ENCODE data around the gene SPECC1L. TPM values are rescaled to one million over a fixed set of nuclear protein-coding genes. Genes with fewer than 3 reads are reported as not detected.

Gene SPECC1L
- total and polyA plus RNA-seq, 3 experiments from 2014 or later, result 14.9 to 52.1 (median 51.9) TPM

DNA sequence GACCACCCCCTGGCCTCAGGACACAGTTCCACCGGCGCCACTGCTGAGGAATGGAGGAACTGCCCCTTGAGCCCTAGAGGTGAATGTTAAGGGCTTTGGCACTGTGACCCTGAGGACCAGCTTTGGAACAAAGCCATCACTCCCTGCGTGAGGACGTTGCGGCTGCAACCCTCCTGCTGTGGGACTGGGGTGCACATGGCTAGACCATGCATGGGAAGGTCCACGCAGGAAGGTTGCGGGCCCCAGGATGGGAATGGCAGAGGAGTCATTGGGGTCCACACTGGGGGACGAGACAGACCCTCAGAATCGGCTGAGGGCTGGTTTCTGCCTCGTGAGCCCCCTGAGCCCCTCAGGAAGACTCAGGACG, 150.3 kb downstream of the SPECC1L start:
- Histone ChIP-seq H3K27ac (ENCODE audit: low read depth, low read length) (no peak overlapping the region), H3K9me3 (ENCODE audit: low read length) (no peaks in the 10 kb centered on the region), H3K27me3 (ENCODE audit: insufficient read depth, low read length, poor library complexity, severe bottlenecking) (no peaks in the 10 kb centered on the region), H3K4me3 (ENCODE audit: low read length) (no peak overlapping the region), H3K36me3 (ENCODE audit: insufficient read depth, low read length) (no peaks in the 10 kb centered on the region), H3K4me1 (ENCODE audit: insufficient read depth, low read length) (peaks cover 14% of the 10 kb centered on the region)
- H3K9me3 Mint-ChIP-seq, result no peaks in the 10 kb centered on the region
- peaks cover 8 to 25% (median 14%) of the 10 kb centered on the region in 3 donors for H3K4me1 Mint-ChIP-seq
- H3K36me3 Mint-ChIP-seq, result peaks cover 0 to 11% (median 1%) of the 10 kb centered on the region in 3 donors
- H3K27ac Mint-ChIP-seq, result peak overlapping the region in 2 of 8 donors; percentile 83 to 90
- CTCF ChIA-PET, result interaction anchor here (1.1 to 7.6 kb wide), 5 partner anchors 10 to 101 kb away, joined by 4 to 67 read pairs (median 4); no protein-coding TSS in a partner anchor
- H3K27me3 Mint-ChIP-seq, result peaks cover 0 to 3% of the 10 kb centered on the region in 2 donors
- POLR2A ChIA-PET, result no interaction called here
- H3K4me3 Mint-ChIP-seq, result peak overlapping the region in 2 of 7 donors; percentile 34 to 87
- DNase-seq, result no peak

DNA sequence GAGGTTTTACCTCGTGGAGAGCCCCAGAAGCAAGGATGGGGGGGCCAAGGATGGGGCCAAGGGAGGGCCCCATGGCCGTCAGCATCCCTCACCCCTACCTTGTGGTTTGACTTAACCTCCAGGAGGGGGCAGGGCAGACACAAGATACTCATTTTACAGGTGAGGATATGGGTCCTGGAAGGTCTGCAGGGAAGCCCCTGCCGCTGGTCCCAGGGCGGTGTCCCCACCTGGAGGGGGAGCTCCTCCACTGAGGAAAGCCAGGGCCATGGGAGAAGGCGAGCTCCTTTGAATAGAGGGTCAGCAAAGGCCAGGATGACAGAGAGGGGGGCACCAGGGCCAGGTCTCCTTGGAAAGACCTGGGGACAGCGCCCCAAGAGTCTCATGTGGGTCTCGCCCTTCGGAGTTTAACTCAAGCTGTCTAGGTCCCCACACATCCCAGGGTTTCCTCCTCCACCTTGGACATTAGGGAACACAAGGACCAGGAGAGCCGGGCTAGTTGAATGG, 150.8 kb downstream of the SPECC1L start:
- H3K9me3 Mint-ChIP-seq, result no peaks in the 10 kb centered on the region
- no peak overlapping the region for H3K27ac ChIP-seq (ENCODE audit: low read depth, low read length)
- peaks cover 13 to 30% (median 19%) of the 10 kb centered on the region in 3 donors for H3K4me1 Mint-ChIP-seq
- peak overlapping the region in 3 of 8 donors; percentile 83 to 96 (median 90) for H3K27ac Mint-ChIP-seq
- no peaks in the 10 kb centered on the region for H3K36me3 ChIP-seq (ENCODE audit: insufficient read depth, low read length)
- no peaks in the 10 kb centered on the region for H3K9me3 ChIP-seq (ENCODE audit: low read length)
- peaks cover 0 to 3% of the 10 kb centered on the region in 2 donors for H3K27me3 Mint-ChIP-seq
- peaks cover 19% of the 10 kb centered on the region for H3K4me1 ChIP-seq (ENCODE audit: insufficient read depth, low read length)
- peak in 2 of 5 donors; percentile 49 to 59 for DNase-seq
- no peak overlapping the region for H3K4me3 ChIP-seq (ENCODE audit: low read length)
- H3K4me3 Mint-ChIP-seq, result peak overlapping the region in 5 of 7 donors; percentile 34 to 87 (median 71)
- H3K36me3 Mint-ChIP-seq, result peaks cover 0 to 7% (median 1%) of the 10 kb centered on the region in 3 donors
- POLR2A ChIA-PET, result interaction anchor here (1.5 kb wide), 1 partner anchor 81 kb away, joined by 3 read pairs; no protein-coding TSS in a partner anchor
- CTCF ChIA-PET, result interaction anchor here (1.1 to 7.6 kb wide), 5 partner anchors 11 to 101 kb away, joined by 3 to 67 read pairs (median 4); no protein-coding TSS in a partner anchor
- H3K27me3 ChIP-seq (ENCODE audit: insufficient read depth, low read length, poor library complexity, severe bottlenecking), result no peaks in the 10 kb centered on the region

DNA sequence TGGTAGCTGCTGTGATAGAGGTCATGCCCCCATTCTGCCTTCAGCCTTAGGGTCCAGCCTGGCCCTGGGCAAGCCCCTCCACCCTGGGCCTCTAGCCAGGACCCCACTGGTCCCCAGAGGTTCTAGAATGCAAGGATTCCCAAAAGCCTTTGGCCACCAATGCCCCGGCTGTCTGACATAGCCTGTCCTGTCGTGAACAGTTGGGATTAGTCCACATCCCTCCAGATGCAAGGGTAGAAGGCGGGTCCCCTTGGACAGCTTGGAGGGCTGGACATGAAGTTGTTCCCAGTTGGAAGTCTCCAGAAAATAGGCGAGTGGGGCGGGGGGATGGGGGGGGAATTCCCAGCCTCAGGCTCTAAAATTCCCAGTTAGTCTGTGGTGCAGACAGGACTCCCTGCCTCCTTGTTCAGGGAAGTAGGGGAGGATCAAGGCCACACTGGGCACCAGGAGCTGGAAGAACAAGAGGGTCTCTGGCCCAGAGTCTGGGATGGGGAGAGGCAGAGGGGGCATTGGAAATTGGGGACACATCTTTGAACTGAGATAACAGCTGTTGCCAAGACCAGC, 151.6 kb downstream of the SPECC1L start:
- Histone ChIP-seq H3K27ac (ENCODE audit: low read depth, low read length) (no peak overlapping the region), H3K4me3 (ENCODE audit: low read length) (no peak overlapping the region), H3K4me1 (ENCODE audit: insufficient read depth, low read length) (peaks cover 26% of the 10 kb centered on the region), H3K27me3 (ENCODE audit: insufficient read depth, low read length, poor library complexity, severe bottlenecking) (no peaks in the 10 kb centered on the region), H3K36me3 (ENCODE audit: insufficient read depth, low read length) (no peaks in the 10 kb centered on the region), H3K9me3 (ENCODE audit: low read length) (no peaks in the 10 kb centered on the region)
- POLR2A ChIA-PET, result interaction anchor here (1.5 kb wide), 1 partner anchor 80 kb away, joined by 3 read pairs; no protein-coding TSS in a partner anchor
- Mint-ChIP-seq H3K27me3 (peaks cover 0 to 3% of the 10 kb centered on the region in 2 donors), H3K9me3 (no peaks in the 10 kb centered on the region), H3K27ac (peak overlapping the region in 5 of 8 donors; percentile 31 to 97 (median 80)), H3K36me3 (peaks cover 0 to 3% (median 0%) of the 10 kb centered on the region in 3 donors), H3K4me1 (peaks cover 20 to 37% (median 24%) of the 10 kb centered on the region in 3 donors), H3K4me3 (peak overlapping the region; percentile 49 to 90 (median 72))
- CTCF ChIA-PET, result interaction anchor here (1.0 to 7.6 kb wide), 9 partner anchors 12 to 133 kb away, joined by 3 to 67 read pairs (median 4); partner anchors contain the start of gene GUCD1
- no peak for DNase-seq

DNA sequence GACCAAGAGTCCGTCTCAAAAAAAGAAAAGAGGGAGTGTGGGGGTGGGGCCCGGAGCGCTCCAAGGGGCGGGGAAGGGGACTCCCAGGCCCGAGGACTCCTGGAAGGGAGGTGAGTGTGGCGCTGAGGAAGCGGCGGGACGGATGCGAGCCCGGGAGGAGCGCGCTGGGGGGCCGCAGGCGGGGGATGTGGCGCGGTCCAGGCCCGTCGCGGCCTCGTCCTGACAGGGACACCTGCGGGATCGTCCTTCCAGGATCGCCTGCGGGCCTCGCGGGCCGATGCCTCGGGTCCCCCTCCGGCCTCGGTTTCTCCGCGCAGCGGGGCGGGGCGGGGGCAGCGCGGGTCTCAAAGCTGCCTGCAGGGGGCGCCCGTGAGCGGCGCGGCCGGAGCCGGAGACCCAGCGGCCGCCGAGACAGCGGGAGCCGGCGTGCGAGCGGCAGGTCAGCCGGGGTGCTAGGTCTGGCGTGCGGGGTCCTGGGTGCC, 152.9 kb downstream of the SPECC1L start:
- H3K27ac Mint-ChIP-seq, result peak overlapping the region in 1 of 8 donors; percentile 96
- H3K4me1 Mint-ChIP-seq, result peaks cover 29 to 51% (median 33%) of the 10 kb centered on the region in 3 donors
- POLR2A ChIA-PET, result interaction anchor here (0.6 kb wide), 1 partner anchor 12 kb away, joined by 3 read pairs; no protein-coding TSS in a partner anchor

DNA sequence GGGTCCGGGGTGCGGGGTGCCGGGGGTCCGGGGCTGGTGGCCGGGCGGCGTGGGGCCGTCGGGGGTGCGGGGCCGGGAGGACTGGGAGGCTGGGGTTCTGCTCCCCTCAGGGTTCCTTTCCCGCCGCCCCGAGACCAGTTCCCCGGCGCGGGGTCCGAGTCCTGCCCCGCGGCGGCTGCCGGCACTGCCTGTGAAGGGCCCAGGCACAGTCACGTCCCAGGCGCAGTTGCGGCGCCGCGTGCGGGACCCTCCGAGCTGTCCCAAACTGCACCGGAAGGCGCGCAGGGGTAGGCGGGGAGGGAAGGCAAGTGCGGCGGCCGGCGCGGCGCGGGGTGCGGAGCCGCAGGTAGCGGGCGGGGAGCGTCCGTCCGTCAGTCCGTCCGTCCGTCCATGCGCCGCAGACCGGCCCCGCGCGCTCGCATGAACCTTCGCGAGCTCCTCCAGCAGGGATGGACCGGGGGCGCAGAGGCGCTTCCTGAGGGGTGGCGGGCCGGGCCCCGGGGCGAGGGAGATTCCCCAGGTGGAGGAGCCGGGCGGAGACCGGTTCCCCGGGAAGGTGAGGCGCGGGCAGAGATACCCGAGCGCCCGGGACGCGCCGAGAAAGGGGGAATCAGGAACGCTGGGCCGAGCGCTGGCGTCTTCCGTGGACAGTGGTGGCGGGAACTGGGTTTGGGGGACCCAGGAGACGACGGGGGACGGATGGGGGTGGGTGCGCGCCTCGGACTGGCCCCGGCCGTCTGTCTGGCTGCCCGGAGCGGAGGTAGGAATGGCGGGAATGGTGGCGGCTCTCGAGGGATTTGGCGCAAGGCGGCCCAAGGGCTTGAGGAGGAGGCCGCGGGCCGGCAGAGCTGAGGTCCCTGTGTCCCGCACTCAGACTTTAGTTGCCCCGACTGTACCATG, 153.6 kb downstream of the SPECC1L start:
- Mint-ChIP-seq H3K27ac (peak overlapping the region in 2 of 8 donors; percentile 57 to 75), H3K4me1 (peaks cover 36 to 58% (median 39%) of the 10 kb centered on the region in 3 donors), H3K36me3 (peaks cover 0 to 10% (median 0%) of the 10 kb centered on the region in 3 donors), H3K27me3 (peaks cover 0 to 3% of the 10 kb centered on the region in 2 donors), H3K9me3 (no peaks in the 10 kb centered on the region), H3K4me3 (peak overlapping the region in 5 of 7 donors; percentile 53 to 83 (median 71))
- H3K4me1 ChIP-seq (ENCODE audit: insufficient read depth, low read length), result peaks cover 36% of the 10 kb centered on the region
- no peaks in the 10 kb centered on the region for H3K27me3 ChIP-seq (ENCODE audit: insufficient read depth, low read length, poor library complexity, severe bottlenecking)
- no peaks in the 10 kb centered on the region for H3K9me3 ChIP-seq (ENCODE audit: low read length)
- DNase-seq, result peak in 4 of 5 donors; percentile 28 to 61 (median 43)
- no peak overlapping the region for H3K4me3 ChIP-seq (ENCODE audit: low read length)
- CTCF ChIA-PET, result interaction anchor here (0.8 to 7.6 kb wide), 10 partner anchors 12 to 102 kb away, joined by 3 to 67 read pairs (median 8); no protein-coding TSS in a partner anchor
- POLR2A ChIA-PET, result interaction anchor here (0.6 to 0.7 kb wide), 2 partner anchors 10 to 387 kb away, joined by 3 to 6 read pairs; no protein-coding TSS in a partner anchor
- no peak overlapping the region for H3K27ac ChIP-seq (ENCODE audit: low read depth, low read length)
- no peaks in the 10 kb centered on the region for H3K36me3 ChIP-seq (ENCODE audit: insufficient read depth, low read length)

More for the DNA sequence above, 152.9 kb downstream of the SPECC1L start:
- peak; percentile 52 to 73 (median 58) for DNase-seq
- Histone ChIP-seq H3K27me3 (ENCODE audit: insufficient read depth, low read length, poor library complexity, severe bottlenecking) (no peaks in the 10 kb centered on the region), H3K4me3 (ENCODE audit: low read length) (no peak overlapping the region), H3K9me3 (ENCODE audit: low read length) (no peaks in the 10 kb centered on the region), H3K4me1 (ENCODE audit: insufficient read depth, low read length) (peaks cover 30% of the 10 kb centered on the region), H3K27ac (ENCODE audit: low read depth, low read length) (no peak overlapping the region), H3K36me3 (ENCODE audit: insufficient read depth, low read length) (no peaks in the 10 kb centered on the region)
- Mint-ChIP-seq H3K4me3 (peak overlapping the region in 6 of 7 donors; percentile 71 to 90 (median 75)), H3K9me3 (no peaks in the 10 kb centered on the region), H3K36me3 (peaks cover 0 to 9% (median 0%) of the 10 kb centered on the region in 3 donors), H3K27me3 (peaks cover 0 to 3% of the 10 kb centered on the region in 2 donors)
- CTCF ChIA-PET, result interaction anchor here (0.9 to 7.6 kb wide), 9 partner anchors 12 to 104 kb away, joined by 3 to 67 read pairs (median 11); no protein-coding TSS in a partner anchor

DNA sequence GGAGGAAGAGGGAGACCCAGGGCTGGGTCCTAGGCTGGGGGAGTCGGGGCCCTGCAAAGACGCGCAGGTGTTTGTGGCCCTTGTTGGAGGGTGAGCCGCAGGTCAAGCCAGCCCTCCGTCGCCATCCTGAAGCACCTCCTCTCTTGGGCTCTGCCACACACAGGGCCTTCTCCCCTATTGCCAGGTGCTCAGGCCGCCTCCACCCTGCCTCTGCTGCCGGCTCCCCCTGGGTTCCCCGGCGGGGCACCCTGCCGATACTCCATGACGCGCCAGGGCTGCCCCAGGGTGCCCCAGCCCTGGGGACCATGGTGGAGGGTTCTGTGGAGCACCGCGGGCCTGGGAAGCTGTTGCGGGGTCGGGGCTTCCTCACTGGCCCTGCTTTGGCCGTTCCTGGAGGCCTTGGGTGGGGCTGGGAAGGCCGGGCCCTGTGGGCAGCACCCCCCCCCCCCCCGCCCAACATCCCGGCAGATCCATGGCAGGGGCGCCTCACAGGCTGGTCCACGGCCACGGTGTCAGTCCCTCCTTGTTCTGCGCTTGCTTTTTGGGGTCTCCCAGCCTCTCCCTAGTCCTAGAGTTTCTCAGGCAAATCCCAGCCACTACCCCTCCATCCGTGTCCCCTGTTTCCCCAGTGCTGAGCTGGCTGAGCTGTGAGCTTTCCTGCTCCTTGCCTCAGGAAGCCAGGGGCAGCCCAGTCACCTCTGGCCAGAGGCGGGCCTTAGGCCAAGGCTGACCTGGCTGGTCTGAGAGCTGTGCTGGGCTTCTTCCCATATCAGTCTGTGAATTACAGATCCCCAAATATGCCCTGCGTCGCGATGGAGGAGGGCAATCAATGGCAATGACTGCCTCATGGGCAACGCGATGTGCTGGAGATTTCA, 154.5 kb downstream of the SPECC1L start:
- H3K27me3 Mint-ChIP-seq, result peaks cover 0 to 3% of the 10 kb centered on the region in 2 donors
- no peak overlapping the region for H3K27ac ChIP-seq (ENCODE audit: low read depth, low read length)
- H3K36me3 ChIP-seq (ENCODE audit: insufficient read depth, low read length), result no peaks in the 10 kb centered on the region
- peak overlapping the region; percentile 86 to 99 (median 90) for H3K4me3 Mint-ChIP-seq
- POLR2A ChIA-PET, result interaction anchor here (0.6 kb wide), 1 partner anchor 388 kb away, joined by 3 read pairs; no protein-coding TSS in a partner anchor
- H3K9me3 ChIP-seq (ENCODE audit: low read length), result no peaks in the 10 kb centered on the region
- DNase-seq, result no peak
- H3K9me3 Mint-ChIP-seq, result no peaks in the 10 kb centered on the region
- H3K4me1 Mint-ChIP-seq, result peaks cover 45 to 66% (median 46%) of the 10 kb centered on the region in 3 donors
- H3K27ac Mint-ChIP-seq, result peak overlapping the region; percentile 87 to 100 (median 92)
- H3K36me3 Mint-ChIP-seq, result peaks cover 0 to 10% (median 0%) of the 10 kb centered on the region in 3 donors
- H3K27me3 ChIP-seq (ENCODE audit: insufficient read depth, low read length, poor library complexity, severe bottlenecking), result no peaks in the 10 kb centered on the region
- CTCF ChIA-PET, result interaction anchor here (0.8 to 7.6 kb wide), 7 partner anchors 11 to 85 kb away, joined by 3 to 67 read pairs (median 5); no protein-coding TSS in a partner anchor
- H3K4me3 ChIP-seq (ENCODE audit: low read length), result no peak overlapping the region
- H3K4me1 ChIP-seq (ENCODE audit: insufficient read depth, low read length), result peaks cover 44% of the 10 kb centered on the region

Data from CD8-positive, alpha-beta memory T cell (primary cell).